GM18498 (cell line): ENCODE data around the gene RCBTB1.
A peak's percentile ranks its signal among the peaks of the same experiment; 100 is the strongest.

Experiments
- ATAC-seq: cut with Tn5 transposase; IDR thresholded peaks from one replicate; pipeline ENCODE4 v1.9.1; 2021; ENCODE audit warnings: mild to moderate bottlenecking, moderate library complexity; ENCODE audit not compliant: unreplicated experiment

The RCBTB1 gene

GRCh38 chr13:49561062-49561410 lies 24.3 kb downstream of the RCBTB1 start:
- no peak for ATAC-seq

GRCh38 chr13:49560270-49561061 lies 24.9 kb downstream of the RCBTB1 start:
- no peak for ATAC-seq

GRCh38 chr13:49559006-49559405 lies 26.4 kb downstream of the RCBTB1 start:
- ATAC-seq = no peak

- no peak for ATAC-seq
These were observed 31.0 kb downstream of the RCBTB1 start for GRCh38 chr13:49554387-49554786.

- no peak for ATAC-seq
These were observed 31.5 kb downstream of the RCBTB1 start for GRCh38 chr13:49553888-49554287.

GRCh38 chr13:49550942-49551644 lies 34.3 kb downstream of the RCBTB1 start:
- ATAC-seq = no peak

GRCh38 chr13:49549289-49549688 lies 36.1 kb downstream of the RCBTB1 start:
- no peak for ATAC-seq

GRCh38 chr13:49546561-49546960 lies 38.8 kb downstream of the RCBTB1 start:
- ATAC-seq = no peak

GRCh38 chr13:49545661-49546060 lies 39.7 kb downstream of the RCBTB1 start:
- no peak for ATAC-seq

GRCh38 chr13:49543656-49544055 lies 41.7 kb downstream of the RCBTB1 start:
- no peak for ATAC-seq

- ATAC-seq = peak; percentile 47
These were observed 44.8 kb downstream of the RCBTB1 start for GRCh38 chr13:49540552-49540951.

- no peak for ATAC-seq
These were observed 45.6 kb downstream of the RCBTB1 start for GRCh38 chr13:49539746-49540145.

- ATAC-seq = no peak
These were observed 46.0 kb downstream of the RCBTB1 start for GRCh38 chr13:49539313-49539712.

GRCh38 chr13:49538404-49538803 lies 47.0 kb downstream of the RCBTB1 start:
- no peak for ATAC-seq

GRCh38 chr13:49536144-49536873 lies 49.0 kb downstream of the RCBTB1 start:
- ATAC-seq = no peak

- no peak for ATAC-seq
These were observed 51.6 kb downstream of the RCBTB1 start for GRCh38 chr13:49533591-49534269.

- ATAC-seq = no peak
These were observed 52.3 kb downstream of the RCBTB1 start for GRCh38 chr13:49533011-49533410.

GRCh38 chr13:49532593-49532992 lies 52.8 kb downstream of the RCBTB1 start:
- ATAC-seq = no peak

GRCh38 chr13:49530457-49530856 lies 54.9 kb downstream of the RCBTB1 start:
- ATAC-seq = peak; percentile 64

GRCh38 chr13:49528161-49528560 lies 57.2 kb downstream of the RCBTB1 start:
- ATAC-seq = no peak

GRCh38 chr13:49527123-49527522 lies 58.2 kb downstream of the RCBTB1 start:
- no peak for ATAC-seq
